ENCODE data around the gene KCNQ2.
"Not testable (repeated sequence)": the region's sequence is repeated elsewhere in the genome, so short reads cannot be mapped to it uniquely, and the experiment has no call there.

The KCNQ2 gene

GRCh38 chr20:63488315-63489251 is 16.1 kb upstream of the KCNQ2 start:
- DNase-seq: no peak

- DNase-seq: no peak
These were observed 15.4 kb upstream of the KCNQ2 start for GRCh38 chr20:63487781-63488241.

GRCh38 chr20:63487116-63487764 is 14.8 kb upstream of the KCNQ2 start:
- no peak for DNase-seq

- no peak for DNase-seq
These were observed 13.9 kb upstream of the KCNQ2 start for GRCh38 chr20:63486300-63486855.

GRCh38 chr20:63484651-63485403 is 12.4 kb upstream of the KCNQ2 start:
- no peak for DNase-seq

GRCh38 chr20:63484236-63484635 is 11.8 kb upstream of the KCNQ2 start:
- no peak for DNase-seq

GRCh38 chr20:63483834-63484233 is 11.4 kb upstream of the KCNQ2 start:
- no peak for DNase-seq

GRCh38 chr20:63482021-63482587 is 9.6 kb upstream of the KCNQ2 start:
- no peak for DNase-seq

- no peak for DNase-seq
These were observed 9.0 kb upstream of the KCNQ2 start for GRCh38 chr20:63481503-63481902.

GRCh38 chr20:63479695-63480419 is 7.4 kb upstream of the KCNQ2 start:
- not testable (repeated sequence) for DNase-seq

- no peak for DNase-seq
These were observed 6.2 kb upstream of the KCNQ2 start for GRCh38 chr20:63478346-63479302.

GRCh38 chr20:63477944-63478343 is 5.5 kb upstream of the KCNQ2 start:
- no peak for DNase-seq

- no peak for DNase-seq
These were observed 4.7 kb upstream of the KCNQ2 start for GRCh38 chr20:63477061-63477616.

GRCh38 chr20:63475209-63475608 is 2.8 kb upstream of the KCNQ2 start:
- no peak for DNase-seq

GRCh38 chr20:63473555-63474449 is 1.3 kb upstream of the KCNQ2 start:
- DNase-seq: no peak

GRCh38 chr20:63472862-63473390 is 471 bp upstream of the KCNQ2 start:
- no peak for DNase-seq

GRCh38 chr20:63471717-63471980 is 806 bp downstream of the KCNQ2 start:
- no peak for DNase-seq

- no peak for DNase-seq
These were observed 1.3 kb downstream of the KCNQ2 start for GRCh38 chr20:63471002-63471716.

- DNase-seq: no peak
These were observed 2.0 kb downstream of the KCNQ2 start for GRCh38 chr20:63470410-63470809.

All from cortex of kidney (tissue), 1 donor.